GM08714 (cell line): ENCODE measurements around the gene CDK9.
A peak's percentile ranks its signal among the peaks of the same experiment; 100 is the strongest.

Experiments
- H3K4me3 ChIP-seq: fragments of 200-500 bp; sonication (Bioruptor generic); 2 replicates; pipeline ENCODE4 v1.5.1; 2014; ENCODE audit warnings: mild to moderate bottlenecking, low read length, inconsistent platforms
- ZNF274 ChIP-seq: IDR thresholded peaks from 2 replicates; pipeline ENCODE4 v1.6.1; 2012; ENCODE audit warnings: mild to moderate bottlenecking, low read depth, low read length

CDK9 gene

DNA sequence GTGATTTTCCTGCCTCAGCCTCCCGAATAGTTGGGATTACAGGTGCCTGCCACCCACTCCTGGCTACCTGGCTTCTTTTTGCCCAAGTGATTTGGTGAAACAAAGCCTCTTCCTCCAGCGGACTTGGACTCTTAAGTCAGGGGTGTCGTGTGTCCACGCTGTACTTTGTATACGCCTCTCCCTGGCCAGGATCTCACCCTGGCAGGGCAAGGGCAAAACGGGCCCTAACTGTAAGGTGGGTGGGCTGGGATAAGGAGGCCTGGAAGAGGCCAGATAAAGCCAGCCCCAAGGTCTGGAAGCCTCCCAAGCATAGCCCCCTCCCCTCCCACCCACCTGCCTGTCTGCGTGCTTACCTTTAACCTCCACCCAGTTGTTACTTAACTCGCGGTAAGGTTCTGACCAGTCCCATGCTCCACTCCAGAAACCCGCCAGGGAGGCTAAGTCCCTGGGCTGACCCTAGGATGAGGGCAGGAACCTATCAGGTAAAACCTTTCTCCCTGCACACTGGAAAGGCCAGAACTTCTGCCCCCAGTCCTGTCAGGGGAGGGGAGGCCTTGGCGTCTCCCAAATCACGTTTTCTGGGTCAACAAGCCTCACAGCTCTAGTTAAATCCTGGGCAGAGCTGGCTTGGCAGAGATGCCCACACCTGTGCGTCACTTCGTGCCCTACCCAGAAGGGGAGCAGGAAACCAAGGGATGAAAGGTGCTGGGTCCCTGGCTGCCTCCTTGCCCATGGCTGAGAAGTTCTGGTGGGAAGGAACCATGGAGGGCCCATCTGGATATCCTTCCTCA lies 8.4 kb downstream of the CDK9 start:
- H3K4me3 ChIP-seq, result no peak overlapping the region
- no peak for TF ChIP-seq ZNF274

DNA sequence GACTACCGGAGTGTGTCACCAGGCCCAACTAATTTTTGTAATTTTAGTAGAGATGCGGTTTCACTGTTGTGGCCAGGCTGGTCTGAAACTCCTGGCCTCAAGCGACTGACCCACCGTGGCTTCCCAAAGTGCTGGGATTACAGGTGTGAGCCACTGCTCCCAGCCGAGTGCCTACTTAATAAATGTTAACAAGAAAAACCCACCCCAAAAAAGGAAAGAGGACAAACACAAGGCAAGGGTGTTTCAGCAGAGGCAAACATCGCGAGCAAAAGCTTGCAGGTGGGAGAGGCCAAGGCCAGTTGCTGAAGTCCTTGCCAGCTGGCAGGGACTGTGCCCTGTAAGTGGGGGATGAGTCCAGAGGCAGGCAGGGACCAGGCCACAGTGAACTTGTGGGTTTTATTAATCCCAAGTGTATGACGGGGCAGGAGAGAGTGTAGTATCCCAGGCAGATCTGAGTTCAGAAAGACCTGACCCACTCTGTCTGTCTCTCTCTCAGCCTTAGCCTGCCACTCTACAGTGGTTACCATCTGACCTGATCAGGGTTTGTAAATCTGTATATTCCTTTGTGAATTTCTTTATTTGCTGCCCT lies 10.5 kb downstream of the CDK9 start:
- TF ChIP-seq ZNF274, result no peak
- no peak overlapping the region; the same call in 1 of the 2 replicates for H3K4me3 ChIP-seq

DNA sequence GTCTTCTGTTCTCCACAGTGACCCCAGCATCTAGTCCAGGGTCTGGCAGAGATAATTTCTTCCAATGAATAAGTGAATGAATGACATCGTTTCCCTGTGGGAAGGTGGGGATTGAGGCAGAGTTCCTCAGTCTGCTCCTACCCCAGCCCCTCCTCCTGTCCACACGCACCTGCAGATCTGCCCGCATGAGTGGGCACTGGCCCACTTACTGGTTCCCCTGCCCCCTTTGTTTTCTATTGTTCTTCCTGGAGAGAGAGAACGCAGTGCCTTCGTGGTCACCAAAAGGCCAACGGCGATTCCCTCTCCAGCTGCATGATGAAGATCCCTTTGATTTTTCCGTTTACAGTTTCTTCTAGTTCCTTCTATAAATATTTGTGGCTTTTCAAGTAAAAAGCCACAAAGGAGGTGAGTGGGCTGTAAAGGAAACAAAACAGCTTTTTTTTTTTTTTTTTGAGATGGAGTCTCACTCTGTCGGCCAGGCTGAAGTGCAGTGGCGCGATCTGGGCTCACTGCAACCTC lies 11.1 kb downstream of the CDK9 start:
- TF ChIP-seq ZNF274, result no peak
- no peak overlapping the region; the same call in 1 of the 2 replicates for H3K4me3 ChIP-seq

DNA sequence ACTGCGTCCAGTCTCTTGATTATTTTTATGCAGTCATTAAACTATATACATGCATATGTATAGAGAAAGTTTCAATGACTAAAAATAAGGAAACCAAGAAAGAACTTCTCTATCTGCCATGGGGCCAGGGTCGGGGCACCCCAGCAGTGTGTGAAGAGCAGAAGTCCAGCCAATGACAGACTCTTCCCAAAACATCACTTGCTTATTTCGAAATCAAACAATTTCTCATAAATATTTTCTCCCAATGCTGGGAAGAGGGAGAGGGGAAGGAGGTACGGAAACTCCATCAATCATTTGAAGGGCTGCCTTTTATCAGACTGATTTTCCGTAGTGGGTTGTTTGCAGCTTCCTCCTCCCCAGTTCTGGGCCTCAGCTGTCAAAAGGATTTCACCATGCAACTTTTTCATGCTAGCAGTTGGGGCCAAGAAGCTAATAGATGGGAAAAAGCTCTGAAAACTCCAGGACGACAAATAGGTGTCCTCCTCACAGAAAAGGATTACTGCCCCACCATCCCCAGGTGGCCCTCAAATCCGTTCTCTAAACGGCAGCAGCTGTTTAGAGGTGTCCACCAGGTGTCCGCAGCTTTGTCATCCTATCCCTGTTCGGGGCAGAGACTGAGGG lies 16.2 kb downstream of the CDK9 start:
- peak overlapping the region; percentile 55; the same call in 1 of the 2 replicates for H3K4me3 ChIP-seq
- no peak for TF ChIP-seq ZNF274

DNA sequence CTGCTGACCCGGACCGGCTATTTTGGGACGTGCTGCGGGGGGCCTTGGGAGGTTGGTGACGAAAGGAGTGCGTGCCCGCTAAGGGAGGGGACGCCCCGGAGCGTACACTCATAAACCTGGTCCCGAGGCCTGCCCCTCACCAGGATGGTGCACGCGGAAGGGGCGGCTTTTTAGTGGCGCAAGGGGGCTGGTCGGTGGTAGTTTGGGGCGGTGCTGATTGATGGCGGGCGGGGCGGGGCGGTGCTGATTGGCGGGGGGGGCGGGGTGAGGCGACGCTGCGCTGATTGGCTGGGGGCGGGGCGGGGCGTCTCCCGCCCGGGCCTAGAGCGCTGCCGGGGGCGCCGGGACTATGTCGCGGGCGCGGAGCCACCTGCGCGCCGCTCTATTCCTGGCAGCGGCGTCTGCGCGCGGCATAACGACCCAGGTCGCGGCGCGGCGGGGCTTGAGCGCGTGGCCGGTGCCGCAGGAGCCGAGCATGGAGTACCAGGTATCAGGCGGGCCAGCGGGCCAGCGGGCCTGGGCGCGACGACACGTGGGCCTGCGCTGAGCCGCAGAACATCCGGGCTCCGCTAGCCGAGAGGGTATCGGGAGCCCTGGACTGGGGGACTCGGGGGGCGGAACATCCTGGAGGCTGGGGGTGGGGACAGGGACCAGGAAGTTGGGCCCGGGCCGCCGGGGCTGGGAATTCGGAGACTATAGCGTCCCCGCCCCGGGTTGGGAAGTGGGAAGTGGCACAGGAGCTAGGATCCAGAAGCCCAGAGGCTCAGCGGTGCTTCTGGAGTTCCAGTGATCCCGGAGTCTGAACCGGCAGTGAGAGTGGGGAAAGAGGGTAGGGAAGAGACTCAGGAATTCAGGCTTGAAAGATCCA lies 17.0 kb downstream of the CDK9 start, which contains the start of gene FPGS:
FPGS (plus strand) TSS at position 307 of the 868 bp plus-strand sequence; CDS start at position 350, 43 bp downstream.
- no peak for TF ChIP-seq ZNF274
- H3K4me3 ChIP-seq, result peak within 1 kb of the TSS; percentile 87

DNA sequence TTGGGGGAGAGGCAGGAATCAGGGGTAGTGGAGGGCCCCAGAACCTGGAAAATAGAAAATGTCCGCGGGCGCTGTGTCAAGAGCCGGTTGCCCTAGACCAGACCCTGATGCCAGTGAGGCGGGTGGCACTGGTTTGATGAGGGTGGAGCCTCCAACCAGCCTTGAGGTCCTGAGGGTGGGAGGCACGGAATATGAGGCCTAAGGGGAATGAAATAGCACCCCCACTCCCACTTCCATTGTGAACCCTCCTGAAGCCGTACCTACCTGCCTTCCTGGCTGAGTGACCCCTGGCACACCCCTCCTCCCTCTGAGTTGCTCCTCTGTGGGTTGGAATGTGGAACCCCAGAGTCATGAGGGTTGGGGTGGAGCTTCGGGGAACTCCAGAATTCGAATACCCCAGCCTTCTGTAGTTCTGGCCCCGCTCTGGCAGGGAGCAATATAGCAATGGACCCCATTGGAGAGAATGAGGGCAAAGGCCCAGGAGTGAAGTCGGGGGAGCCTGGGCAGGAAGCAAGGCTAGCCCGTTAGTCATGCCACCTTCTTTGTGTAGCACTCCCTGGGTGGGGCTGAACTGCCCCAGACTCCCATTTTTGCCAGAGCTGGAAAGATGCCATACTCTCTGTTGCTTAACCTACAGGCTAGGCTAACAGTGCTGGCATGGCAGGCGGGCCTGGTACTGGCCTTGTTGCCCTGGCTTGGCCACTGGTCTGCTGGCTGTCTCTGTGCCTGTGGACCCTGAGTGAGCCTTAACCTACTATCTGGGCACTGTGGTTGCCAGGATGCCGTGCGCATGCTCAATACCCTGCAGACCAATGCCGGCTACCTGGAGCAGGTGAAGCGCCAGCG lies 17.9 kb downstream of the CDK9 start:
- H3K4me3 ChIP-seq, result peak overlapping the region; percentile 87
- no peak for TF ChIP-seq ZNF274

DNA sequence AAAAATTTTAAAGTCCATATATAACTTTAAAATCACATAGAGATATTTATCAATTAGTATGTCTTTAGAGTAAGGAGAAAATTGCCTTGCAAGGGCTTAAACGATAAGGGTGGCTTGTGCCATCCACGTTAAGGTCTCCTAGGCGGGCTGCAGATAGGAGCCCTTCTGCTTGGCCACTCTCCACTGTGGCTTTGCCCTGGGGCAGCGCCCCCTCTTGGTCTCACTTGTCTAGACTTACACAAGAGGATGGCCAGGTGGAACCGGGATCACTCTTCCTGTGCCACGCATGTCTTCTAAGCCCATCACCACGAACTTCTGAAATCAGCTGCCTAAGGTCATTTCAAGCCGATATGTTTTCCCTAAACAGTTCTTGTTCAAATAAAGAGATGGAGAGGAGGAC lies 19.8 kb downstream of the CDK9 start:
- TF ChIP-seq ZNF274, result no peak
- no peak overlapping the region for H3K4me3 ChIP-seq

DNA sequence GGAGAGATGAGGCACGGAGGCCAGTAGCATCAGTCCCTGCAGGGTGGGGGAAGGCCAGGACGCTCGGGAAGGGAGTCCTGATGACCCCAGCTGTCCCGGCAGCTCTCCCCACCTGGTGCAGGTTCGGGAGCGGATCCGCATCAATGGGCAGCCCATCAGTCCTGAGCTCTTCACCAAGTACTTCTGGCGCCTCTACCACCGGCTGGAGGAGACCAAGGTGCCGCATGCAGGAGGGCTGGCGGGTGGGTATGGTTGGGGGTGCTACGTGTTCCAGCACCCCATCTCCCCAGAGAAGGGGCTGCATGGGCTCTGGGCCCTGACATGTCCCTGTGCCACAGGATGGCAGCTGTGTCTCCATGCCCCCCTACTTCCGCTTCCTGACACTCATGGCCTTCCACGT lies 21.0 kb downstream of the CDK9 start:
- TF ChIP-seq ZNF274, result no peak
- no peak overlapping the region for H3K4me3 ChIP-seq

DNA sequence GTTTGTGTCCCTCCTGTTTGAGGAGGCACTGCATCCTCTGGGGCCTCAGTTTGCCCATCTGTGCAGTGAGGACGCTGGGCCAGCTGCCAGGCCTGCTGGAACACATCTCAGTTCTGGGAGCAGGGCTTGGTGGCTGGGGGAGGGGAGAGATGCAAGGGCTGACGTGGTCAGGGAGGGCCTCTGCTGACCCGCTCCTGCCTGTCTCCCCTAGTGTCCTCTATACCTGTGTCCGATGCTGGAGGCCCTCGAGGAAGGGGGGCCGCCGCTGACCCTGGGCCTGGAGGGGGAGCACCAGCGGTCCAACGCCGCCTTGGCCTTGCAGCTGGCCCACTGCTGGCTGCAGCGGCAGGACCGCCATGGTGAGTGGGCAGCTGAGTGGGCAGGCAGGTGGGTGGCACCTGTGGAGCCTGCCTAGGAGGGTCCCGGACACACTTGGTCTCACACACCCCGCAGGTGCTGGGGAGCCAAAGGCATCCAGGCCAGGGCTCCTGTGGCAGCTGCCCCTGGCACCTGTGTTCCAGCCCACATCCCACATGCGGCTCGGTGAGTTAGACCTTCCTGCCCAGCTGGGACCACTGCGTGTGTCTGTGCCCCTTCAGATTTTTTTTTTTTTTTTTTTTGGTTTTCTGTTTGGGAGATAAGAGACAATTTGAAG lies 22.6 kb downstream of the CDK9 start:
- H3K4me3 ChIP-seq, result no peak overlapping the region
- TF ChIP-seq ZNF274, result no peak

DNA sequence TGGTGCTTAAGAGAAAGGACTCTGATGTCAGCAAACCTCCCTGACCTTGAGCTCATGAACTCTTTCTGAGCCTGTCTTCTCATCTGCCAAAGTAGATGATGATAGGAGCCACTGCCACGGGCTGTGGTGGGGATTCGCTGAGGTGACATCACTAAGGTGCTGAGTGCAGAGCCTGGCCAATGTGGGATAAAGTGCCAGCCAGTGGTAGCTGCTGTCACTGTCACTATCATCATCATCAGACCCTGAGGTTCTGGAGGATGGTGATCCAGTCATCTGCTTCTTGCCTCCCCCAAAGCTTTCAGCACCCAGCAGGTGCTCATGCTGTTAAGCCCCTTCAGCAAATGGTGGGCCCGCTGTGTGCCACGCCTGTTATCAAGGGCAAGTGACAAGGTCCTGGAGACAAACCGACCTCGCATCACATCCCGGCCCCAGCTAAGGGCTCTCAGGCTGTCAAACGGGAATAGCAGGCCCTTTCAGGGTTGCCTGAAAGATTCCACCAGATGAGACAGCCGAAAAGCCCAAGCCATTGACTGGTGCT lies 23.2 kb downstream of the CDK9 start:
- H3K4me3 ChIP-seq, result no peak overlapping the region
- no peak for TF ChIP-seq ZNF274

DNA sequence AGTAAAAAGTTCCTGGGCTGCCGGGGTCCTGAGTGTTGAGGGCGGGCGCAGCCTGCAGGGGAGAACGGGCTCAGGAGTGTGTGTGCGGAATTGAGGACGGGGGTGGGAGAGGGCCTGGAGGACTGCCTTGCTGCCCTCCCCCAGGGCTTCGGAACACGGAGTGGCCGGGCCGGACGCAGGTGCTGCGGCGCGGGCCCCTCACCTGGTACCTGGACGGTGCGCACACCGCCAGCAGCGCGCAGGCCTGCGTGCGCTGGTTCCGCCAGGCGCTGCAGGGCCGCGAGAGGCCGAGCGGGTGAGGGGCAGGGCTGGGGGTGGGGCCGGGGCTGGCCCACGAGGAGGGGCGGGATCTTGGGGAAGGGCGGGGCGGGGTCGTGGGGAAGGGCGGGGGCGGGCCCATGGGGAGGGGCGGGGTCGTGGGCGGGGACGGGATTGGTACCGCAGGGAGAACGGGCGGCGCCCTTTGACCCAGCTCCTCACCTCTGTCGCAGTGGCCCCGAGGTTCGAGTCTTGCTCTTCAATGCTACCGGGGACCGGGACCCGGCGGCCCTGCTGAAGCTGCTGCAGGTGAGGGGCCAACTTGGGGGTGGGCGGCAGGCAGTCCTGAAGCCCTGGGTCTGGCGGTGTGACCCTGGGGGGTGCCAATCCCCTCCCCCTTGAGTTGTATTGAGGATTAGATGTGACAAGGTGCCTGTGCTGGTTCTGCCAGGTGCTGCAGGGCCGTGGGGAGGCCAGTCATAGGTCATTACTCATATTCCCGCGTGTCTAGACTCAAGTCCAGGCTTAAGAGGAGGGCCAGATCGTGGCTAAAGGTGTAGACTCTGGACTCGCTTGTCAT lies 23.9 kb downstream of the CDK9 start:
- no peak overlapping the region for H3K4me3 ChIP-seq
- no peak for TF ChIP-seq ZNF274
